K562 (cell line): Measurements from ENCODE around the gene TFDP1. TPM values are rescaled to one million over a fixed set of nuclear protein-coding genes. Genes with fewer than 3 reads are reported as not detected.
"Not testable (repeated sequence)": the region's sequence is repeated elsewhere in the genome, so short reads cannot be mapped to it uniquely, and the experiment has no call there.

Experiments used
- ATAC-seq: fragments of 200-7000 bp; cut with Tn5 transposase; 3 replicates; pipeline ENCODE4 v1.9.1; 2020; ENCODE audit warnings: moderate library complexity
- BruUV-seq: library from RNA; stranded (reverse); fragments of 400-500 nt; replicated peaks from 2 replicates; lab custom pipeline; 2021; lab: Mats Ljungman, UMichigan
- CTCF ChIA-PET: fragments of 300-600 bp; formaldehyde crosslinking; extraction: SDS; loops from one replicate; lab custom pipeline; 2021; ENCODE audit warnings: low intra/inter-chr PET ratio; lab: Yijun Ruan, JAX
- POLR2A ChIA-PET: fragments of 300-600, 350-650 bp; sonication (Branson Sonifier 250); formaldehyde crosslinking; extraction: SDS; loops from one replicate; lab custom pipeline; 2021; ENCODE audit warnings: antibody characterized with exemption, inconsistent platforms; lab: Yijun Ruan, JAX
- DNase-seq, 4 experiments: peaks; one replicate each; pipeline versions ENCODE4 v3.0.0 to v3.0.0-alpha.2; 2011 to 2018; ENCODE audit warnings: low spot score in 3 of 4, mixed read lengths in 3 of 4; ENCODE audit errors: extremely low read depth in 1 of 4
- FAIRE-seq: peaks from 2 replicates; lab custom pipeline; 2011; peaks lifted over from hg19 to GRCh38; lab: Jason Lieb, UNC
- H2AFZ ChIP-seq: 2 replicates; pipeline ENCODE4 v1.6.0; 2011; ENCODE audit warnings: low read depth, low read length, control low read depth, inconsistent platforms
- H3K27ac ChIP-seq: fragments of 200-600 bp; 3 replicates; pipeline ENCODE4 v1.8.0; 2011; ENCODE audit warnings: low read depth, mild to moderate bottlenecking, control low read depth, inconsistent platforms, low read length, moderate library complexity, mixed read lengths; ENCODE audit errors: extremely low read depth
- H3K27me3 ChIP-seq, 2 experiments: fragments of 300-600 bp in 1 of 2; 2 replicates in 1 of 2; 3 replicates in 1 of 2; pipeline versions ENCODE4 v1.6.0 to v1.8.0; 2011; ENCODE audit warnings: inconsistent platforms in 2 of 2, low read length in 2 of 2, mild to moderate bottlenecking in 1 of 2, mixed read lengths in 1 of 2, moderate library complexity in 1 of 2; ENCODE audit not compliant: control insufficient read depth in 2 of 2, insufficient read depth in 2 of 2
- H3K36me3 ChIP-seq: fragments of 300-600 bp; 3 replicates; pipeline ENCODE4 v1.8.0; 2011; ENCODE audit warnings: mild to moderate bottlenecking, low read length, inconsistent platforms; ENCODE audit not compliant: control insufficient read depth, insufficient read depth
- H3K4me1 ChIP-seq, 2 experiments: fragments of 200-600 bp in 1 of 2; replicated peaks in 1 of 2; 2 replicates in 1 of 2; 3 replicates in 1 of 2; pipeline versions ENCODE4 v1.5.1 to v1.8.0; 2011; ENCODE audit warnings: inconsistent platforms in 2 of 2, low read length in 2 of 2, mild to moderate bottlenecking in 1 of 2, mixed read lengths in 1 of 2, moderate library complexity in 1 of 2; ENCODE audit not compliant: control insufficient read depth in 2 of 2, insufficient read depth in 2 of 2
- H3K4me2 ChIP-seq: 2 replicates; pipeline ENCODE4 v1.6.1; 2011; ENCODE audit warnings: low read length, control low read depth, inconsistent platforms, mixed read lengths; ENCODE audit not compliant: insufficient read depth
- H3K4me3 ChIP-seq: fragments of 200-600 bp; sonication (generic), shearing (Covaris generic); 2 replicates; pipeline ENCODE4 v1.5.1; 2016; ENCODE audit warnings: control low read depth, inconsistent platforms
- H3K79me2 ChIP-seq: fragments of 200-600 bp; 3 replicates; pipeline ENCODE4 v1.8.0; 2011; ENCODE audit warnings: low read length, inconsistent platforms; ENCODE audit not compliant: control insufficient read depth, insufficient read depth
- H3K9ac ChIP-seq, 2 experiments: 2 replicates each; pipeline versions ENCODE4 v1.6.0 to v1.6.1; 2011; ENCODE audit warnings: low read depth in 2 of 2, low read length in 2 of 2, control low read depth in 1 of 2, inconsistent platforms in 1 of 2, mild to moderate bottlenecking in 1 of 2, mixed read lengths in 1 of 2; ENCODE audit not compliant: insufficient read depth in 1 of 2
- H3K9me1 ChIP-seq: one replicate; pipeline ENCODE4 v1.6.0; 2011; ENCODE audit warnings: inconsistent platforms, mild to moderate bottlenecking, low read length, moderate library complexity; ENCODE audit not compliant: control insufficient read depth, insufficient read depth
- H3K9me3 ChIP-seq: replicated peaks from 2 replicates; pipeline ENCODE4 v1.5.1; 2011; ENCODE audit warnings: low read depth, low read length, inconsistent platforms; ENCODE audit not compliant: control insufficient read depth, insufficient read depth
- H4K20me1 ChIP-seq: replicated peaks from 2 replicates; pipeline ENCODE4 v1.6.1; 2011; ENCODE audit warnings: low read length, inconsistent platforms, mixed read lengths; ENCODE audit not compliant: control insufficient read depth, insufficient read depth
- POLR2G ChIP-seq: fragments of 200-400 bp; formaldehyde crosslinking; IDR thresholded peaks from 2 replicates; pipeline ENCODE4 v1.6.1; 2017; ENCODE audit warnings: low read depth, mild to moderate bottlenecking, antibody characterized with exemption, low read length, moderate library complexity
- SIN3B ChIP-seq: fragments of 450-650 bp; IDR thresholded peaks from 2 replicates; pipeline ENCODE4 v1.6.1; 2017; ENCODE audit warnings: low read depth, mild to moderate bottlenecking, moderate library complexity
- WGBS: fragments of 100-300 bp; shearing (Covaris generic); methylation state at CpG from one replicate; pipeline ENCODE4 v1.1.6; 2016; ENCODE audit warnings: low coverage, mixed read lengths; ENCODE audit not compliant: insufficient coverage; ENCODE audit errors: missing lambda C conversion rate; 5-methylcytosine and 5-hydroxymethylcytosine counted together
- in situ Hi-C: fragments of 300-500 bp; cut with MboI; formaldehyde crosslinking; loops from 4 replicates; pipeline ENCODE4 v1.15.0; 2018; ENCODE audit warnings: inconsistent platforms, mixed read lengths
- intact Hi-C: fragments of 100-400 bp; cut with micrococcal nuclease; formaldehyde crosslinking; loops from 2 replicates; pipeline ENCODE4 v1.14.2; 2022
- polyA plus RNA-seq, 8 experiments: library from polyadenylated mRNA; depleted of rRNA in 4 of 8; stranded (reverse) in 5 of 8; unstranded in 3 of 8; fragments of >200 nt; fragmentation: Nextera tagmentation in 2 of 8; fragmentation: Illumina TruSeq in 1 of 8; extraction: Ambion mirVana in 2 of 8; extraction: Trizol in 1 of 8; gene quantifications; 2 replicates each; pipeline versions ENCODE4 v1.2.1 to v1.2.3, GENCODE V29; 2011 to 2014; ENCODE audit warnings: inconsistent platforms in 1 of 8, missing spikeins in 1 of 8
- total RNA-seq, 7 experiments: library from RNA; depleted of rRNA in 6 of 7; stranded (reverse); fragments of >200 nt in 6 of 7; fragmentation: Illumina TruSeq in 2 of 7; extraction: Trizol in 2 of 7; gene quantifications; 2 replicates each; pipeline versions ENCODE4 v1.2.1 to v1.2.3, GENCODE V29; 2011 to 2021; ENCODE audit warnings: low replicate concordance in 1 of 7

TFDP1 gene
- total and polyA plus RNA-seq, 9 of the 15 experiments (the other 6 are each of a cell fraction or from before 2014, with no cell fraction given), result 33.8 to 145 (median 69.1) TPM

DNA sequence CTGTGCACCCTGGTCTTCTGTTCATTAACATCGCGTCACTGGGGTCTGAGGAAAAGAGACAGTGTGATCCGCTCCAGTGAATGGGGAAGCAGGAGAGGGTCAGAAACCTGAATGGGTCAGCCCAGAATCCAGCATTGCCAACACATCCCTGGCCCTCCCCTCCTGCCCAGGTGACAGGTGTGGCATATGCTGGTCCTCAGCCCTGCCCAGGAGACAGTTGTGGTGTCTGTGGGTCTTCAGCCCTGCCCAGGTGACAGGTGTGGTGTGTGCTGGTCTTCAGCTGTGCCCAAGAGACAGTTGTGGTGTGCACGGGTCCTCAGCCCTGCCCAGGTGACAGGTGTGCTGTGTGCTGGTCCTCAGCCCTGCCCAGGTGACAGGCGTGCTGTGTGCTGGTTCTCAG is 8.0 kb downstream of the TFDP1 start:
- POLR2A ChIA-PET, result no interaction called here
- H4K20me1 ChIP-seq, result 0 out of 2 replicates have a peak, but pooled peaks cover 3% of the 10 kb centered on the region
- no TSS peak for BruUV-seq

DNA sequence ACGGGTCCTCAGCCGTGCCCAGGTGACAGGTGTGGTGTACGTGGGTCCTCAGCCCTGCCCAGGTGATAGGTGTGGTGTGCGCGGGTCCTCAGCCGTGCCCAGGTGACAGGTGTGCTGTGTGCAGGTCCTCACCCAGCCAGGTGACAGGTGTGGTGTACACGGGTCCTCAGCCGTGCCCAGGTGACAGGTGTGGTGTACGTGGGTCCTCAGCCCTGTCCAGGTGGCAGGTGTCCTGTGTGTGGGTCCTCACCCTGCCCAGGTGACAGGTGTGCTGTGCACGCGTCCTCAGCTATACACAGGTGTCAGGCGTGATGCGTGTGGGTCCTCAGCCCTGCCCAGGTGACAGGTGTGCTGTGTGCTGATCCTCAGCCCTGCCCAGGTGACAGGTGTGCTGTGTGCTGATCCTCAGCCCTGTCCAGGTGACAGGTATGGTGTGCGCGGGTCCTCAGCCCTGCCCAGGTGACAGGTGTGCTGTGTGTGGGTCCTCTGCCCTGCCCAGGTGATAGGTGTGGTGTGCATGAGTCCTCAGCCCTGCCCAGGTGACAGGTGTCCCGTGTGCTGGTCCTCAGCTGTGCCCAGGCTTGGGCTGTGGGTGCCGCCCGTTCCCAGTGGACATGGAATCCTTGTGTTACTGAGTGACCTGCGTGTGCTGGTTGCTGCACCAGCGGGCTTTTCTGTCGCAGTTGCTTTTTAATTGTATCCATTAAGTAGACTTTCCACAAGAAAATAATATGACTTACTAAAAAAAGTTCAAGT is 9.7 kb downstream of the TFDP1 start:
- H3K27me3 ChIP-seq, FAIRE-seq, H4K20me1 ChIP-seq, intact Hi-C loops, CTCF ChIA-PET, H3K4me1 ChIP-seq, in situ Hi-C loops, H3K4me3 ChIP-seq, ATAC-seq, H2AFZ ChIP-seq, DNase-seq, H3K9ac ChIP-seq, H3K9me1 ChIP-seq, H3K9me3 ChIP-seq, H3K4me2 ChIP-seq, POLR2A ChIA-PET, H3K27ac ChIP-seq, BruUV-seq: not testable (repeated sequence)
- Histone ChIP-seq H3K79me2 (peaks cover 85% of the 10 kb centered on the region), H3K36me3 (peaks cover 73% of the 10 kb centered on the region; the same call in 2 of the 3 replicates)
- 93% methylated on average over 11 of the region's 21 CpGs for WGBS

More for the DNA sequence above, 8.0 kb downstream of the TFDP1 start:
- Histone ChIP-seq H3K9me3 (no peaks in the 10 kb centered on the region), H3K79me2 (peaks cover 85% of the 10 kb centered on the region), H3K4me1 (peaks cover 0 to 9% of the 10 kb centered on the region in 2 experiments; a peak in 3 of 5 replicates), H2AFZ (no peak overlapping the region), H3K4me2 (no peak overlapping the region), H3K27ac (no peak overlapping the region), H3K27me3 (no peaks in the 10 kb centered on the region), H3K9ac (no peak overlapping the region), H3K4me3 (no peak overlapping the region), H3K36me3 (peaks cover 73% of the 10 kb centered on the region; the same call in 2 of the 3 replicates), H3K9me1 (no peaks in the 10 kb centered on the region)
- intact Hi-C loops, result no loop called here
- TF ChIP-seq POLR2G, result 0 out of 2 replicates have a peak, but pooled peaks have one; percentile 22
- TF ChIP-seq SIN3B, result no peak
- no peak for DNase-seq
- FAIRE-seq, result no peak
- 96% methylated on average over 5 of the region's 5 CpGs for WGBS
- ATAC-seq, result no peak
- in situ Hi-C loops, result no loop called here
- CTCF ChIA-PET, result no interaction called here
